ENCODE data around the gene MFAP4.

Gene MFAP4

GRCh38 chr17:19409509-19409908 lies 22.5 kb upstream of the MFAP4 start:
- no peak for DNase-seq

GRCh38 chr17:19409066-19409465 lies 22.1 kb upstream of the MFAP4 start:
- no peak for DNase-seq

- no peak for DNase-seq
Observed at GRCh38 chr17:19408346-19408710, 21.3 kb upstream of the MFAP4 start.

- no peak for DNase-seq
Observed at GRCh38 chr17:19407601-19408345, 20.8 kb upstream of the MFAP4 start.

- no peak for DNase-seq
Observed at GRCh38 chr17:19405114-19405513, 18.1 kb upstream of the MFAP4 start.

GRCh38 chr17:19404264-19404663 lies 17.3 kb upstream of the MFAP4 start:
- DNase-seq: no peak

GRCh38 chr17:19403021-19403420 lies 16.0 kb upstream of the MFAP4 start:
- DNase-seq: no peak

- DNase-seq: no peak
Observed at GRCh38 chr17:19402171-19402570, 15.2 kb upstream of the MFAP4 start.

GRCh38 chr17:19401321-19402010 lies 14.5 kb upstream of the MFAP4 start:
- no peak for DNase-seq

- no peak for DNase-seq
Observed at GRCh38 chr17:19399750-19400450, 12.9 kb upstream of the MFAP4 start.

GRCh38 chr17:19398301-19399181 lies 11.6 kb upstream of the MFAP4 start:
- no peak for DNase-seq

- DNase-seq: no peak
Observed at GRCh38 chr17:19397556-19398041, 10.6 kb upstream of the MFAP4 start.

- DNase-seq: no peak
Observed at GRCh38 chr17:19392303-19392702, 5.3 kb upstream of the MFAP4 start.

- DNase-seq: no peak
Observed at GRCh38 chr17:19391432-19391831, 4.4 kb upstream of the MFAP4 start.

GRCh38 chr17:19390951-19391350 lies 4.0 kb upstream of the MFAP4 start:
- no peak for DNase-seq

- DNase-seq: no peak
Observed at GRCh38 chr17:19388791-19389785, 2.1 kb upstream of the MFAP4 start.

GRCh38 chr17:19387921-19388521 lies 1.0 kb upstream of the MFAP4 start:
- DNase-seq: no peak

GRCh38 chr17:19386051-19386929 lies 700 bp downstream of the MFAP4 start:
- no peak for DNase-seq

- no peak for DNase-seq
Observed at GRCh38 chr17:19385521-19385983, 1.4 kb downstream of the MFAP4 start.
